GM12872 (cell line): ENCODE measurements around the gene HEATR9.

Source experiments
- CTCF ChIP-seq: IDR thresholded peaks from 3 replicates; pipeline ENCODE4 v1.5.1; 2011; ENCODE audit warnings: low read depth, mild to moderate bottlenecking, low read length, moderate library complexity; ENCODE audit not compliant: insufficient read depth

The HEATR9 gene

GRCh38 chr17:35847633-35848373 lies 20.9 kb downstream of the HEATR9 start:
- no peak for TF ChIP-seq CTCF

GRCh38 chr17:35847006-35847405 lies 21.7 kb downstream of the HEATR9 start:
- TF ChIP-seq CTCF, result no peak

- TF ChIP-seq CTCF, result no peak
These were observed 22.5 kb downstream of the HEATR9 start for GRCh38 chr17:35846055-35846809.

- no peak for TF ChIP-seq CTCF
These were observed 24.1 kb downstream of the HEATR9 start for GRCh38 chr17:35844547-35844946.

- TF ChIP-seq CTCF, result no peak
These were observed 25.0 kb downstream of the HEATR9 start for GRCh38 chr17:35843698-35844097.

- TF ChIP-seq CTCF, result no peak
These were observed 26.5 kb downstream of the HEATR9 start for GRCh38 chr17:35842239-35842638.

GRCh38 chr17:35841505-35841904 lies 27.2 kb downstream of the HEATR9 start:
- TF ChIP-seq CTCF, result no peak
